Fibroblast of lung (primary cell): ENCODE measurements around the gene BCO1.

Experiments used
- EZH2 ChIP-seq: IDR thresholded peaks from 2 replicates; pipeline ENCODE4 v1.5.1; 2012; ENCODE audit warnings: low read length, control low read depth, mild to moderate bottlenecking; ENCODE audit errors: missing control alignments
- TF ChIP-seq, protein P1 (sequence below), 2 donors: IDR thresholded peaks in 1 of 2; conservative IDR thresholded peaks in 1 of 2; 1 replicate in 1 of 2; 2 replicates in 1 of 2; pipeline ENCODE4 v1.5.1; 2011 to 2012; ENCODE audit warnings: low read length in 2 of 2, control low read depth in 1 of 2, inconsistent platforms in 1 of 2, low read depth in 1 of 2, mild to moderate bottlenecking in 1 of 2

DNA sequence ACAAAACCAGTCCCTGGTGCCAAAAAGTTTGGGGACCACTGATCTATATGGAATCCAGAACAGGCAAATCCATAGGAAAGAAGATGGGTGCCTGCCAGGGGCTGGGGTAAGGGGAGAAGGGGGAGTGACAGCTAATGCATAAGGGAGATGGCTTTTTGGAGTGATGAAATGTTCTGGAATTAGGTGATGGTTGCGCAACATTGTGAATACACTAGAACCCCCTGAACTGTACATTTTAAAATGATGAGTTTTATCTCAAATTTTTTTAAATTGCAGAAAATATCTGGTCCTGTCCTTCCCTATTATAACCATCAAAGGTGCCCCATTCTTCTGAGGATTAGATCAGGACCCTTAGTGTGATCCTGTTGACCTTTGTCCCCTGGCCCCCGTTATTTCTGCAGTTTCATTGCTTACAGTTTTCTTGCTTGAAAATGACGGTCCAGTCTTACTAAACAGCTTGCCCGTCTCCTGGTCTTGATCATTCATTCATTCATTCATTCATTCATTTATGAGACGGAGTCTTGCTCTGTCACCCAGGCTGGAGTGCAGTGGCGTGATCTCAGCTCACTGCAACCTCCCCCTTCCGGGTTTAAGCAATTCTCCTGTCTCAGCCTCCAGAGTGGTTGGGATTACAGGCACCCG is 4.6 kb downstream of the BCO1 start:
- TF ChIP-seq, protein P1, sequence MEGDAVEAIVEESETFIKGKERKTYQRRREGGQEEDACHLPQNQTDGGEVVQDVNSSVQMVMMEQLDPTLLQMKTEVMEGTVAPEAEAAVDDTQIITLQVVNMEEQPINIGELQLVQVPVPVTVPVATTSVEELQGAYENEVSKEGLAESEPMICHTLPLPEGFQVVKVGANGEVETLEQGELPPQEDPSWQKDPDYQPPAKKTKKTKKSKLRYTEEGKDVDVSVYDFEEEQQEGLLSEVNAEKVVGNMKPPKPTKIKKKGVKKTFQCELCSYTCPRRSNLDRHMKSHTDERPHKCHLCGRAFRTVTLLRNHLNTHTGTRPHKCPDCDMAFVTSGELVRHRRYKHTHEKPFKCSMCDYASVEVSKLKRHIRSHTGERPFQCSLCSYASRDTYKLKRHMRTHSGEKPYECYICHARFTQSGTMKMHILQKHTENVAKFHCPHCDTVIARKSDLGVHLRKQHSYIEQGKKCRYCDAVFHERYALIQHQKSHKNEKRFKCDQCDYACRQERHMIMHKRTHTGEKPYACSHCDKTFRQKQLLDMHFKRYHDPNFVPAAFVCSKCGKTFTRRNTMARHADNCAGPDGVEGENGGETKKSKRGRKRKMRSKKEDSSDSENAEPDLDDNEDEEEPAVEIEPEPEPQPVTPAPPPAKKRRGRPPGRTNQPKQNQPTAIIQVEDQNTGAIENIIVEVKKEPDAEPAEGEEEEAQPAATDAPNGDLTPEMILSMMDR (conservative IDR thresholded peaks at IDR 0.05 in 1 of 2, IDR thresholded peaks at IDR 0.05 in 1 of 2; ENCODE audit: low read depth in 1 of 2, low read length in 2 of 2), result no peak
- TF ChIP-seq EZH2, result no peak
